8988T (cell line): Measurements from ENCODE around the gene IL18R1.

Source experiments
- DNase-seq: peaks from one replicate; pipeline ENCODE4 v3.0.0; 2011

Gene IL18R1

GRCh38 chr2:102345329-102345920, 10.2 kb upstream of the IL18R1 start:
- DNase-seq: no peak

DNA sequence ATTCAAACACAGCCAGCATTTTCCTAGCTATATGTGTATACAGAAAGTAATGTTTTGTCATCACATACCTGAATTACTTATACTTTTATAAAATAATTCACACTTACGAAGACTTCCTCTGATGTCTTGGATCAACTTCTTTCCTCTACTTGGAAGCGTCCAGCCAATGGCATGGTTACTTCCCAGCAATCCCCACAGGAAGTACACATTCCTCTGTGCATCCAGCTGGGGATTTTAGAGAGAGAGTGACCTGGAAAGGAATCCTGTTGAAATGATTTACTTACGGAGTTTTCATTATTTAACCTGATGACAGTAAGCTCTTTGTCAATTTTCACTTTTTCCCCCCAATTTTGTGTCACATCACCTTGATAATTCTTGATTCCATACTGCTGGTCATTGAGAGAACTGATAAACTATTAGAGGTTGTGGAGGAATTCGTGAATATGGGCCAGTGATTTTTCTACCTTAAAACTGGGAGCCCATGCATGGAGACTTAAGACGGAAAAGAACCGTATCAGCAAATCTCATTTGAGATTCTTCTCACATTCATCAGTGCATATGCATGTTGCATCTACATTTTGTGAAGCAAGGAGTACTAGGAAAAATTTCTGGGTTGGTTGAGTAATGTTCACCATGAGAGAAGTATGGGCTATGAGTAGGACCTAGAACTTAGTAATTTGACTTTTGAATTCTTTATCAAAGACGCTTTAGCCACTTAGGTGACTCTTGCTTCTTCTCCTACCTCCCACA, 9.0 kb upstream of the IL18R1 start:
- DNase-seq: no peak

DNA sequence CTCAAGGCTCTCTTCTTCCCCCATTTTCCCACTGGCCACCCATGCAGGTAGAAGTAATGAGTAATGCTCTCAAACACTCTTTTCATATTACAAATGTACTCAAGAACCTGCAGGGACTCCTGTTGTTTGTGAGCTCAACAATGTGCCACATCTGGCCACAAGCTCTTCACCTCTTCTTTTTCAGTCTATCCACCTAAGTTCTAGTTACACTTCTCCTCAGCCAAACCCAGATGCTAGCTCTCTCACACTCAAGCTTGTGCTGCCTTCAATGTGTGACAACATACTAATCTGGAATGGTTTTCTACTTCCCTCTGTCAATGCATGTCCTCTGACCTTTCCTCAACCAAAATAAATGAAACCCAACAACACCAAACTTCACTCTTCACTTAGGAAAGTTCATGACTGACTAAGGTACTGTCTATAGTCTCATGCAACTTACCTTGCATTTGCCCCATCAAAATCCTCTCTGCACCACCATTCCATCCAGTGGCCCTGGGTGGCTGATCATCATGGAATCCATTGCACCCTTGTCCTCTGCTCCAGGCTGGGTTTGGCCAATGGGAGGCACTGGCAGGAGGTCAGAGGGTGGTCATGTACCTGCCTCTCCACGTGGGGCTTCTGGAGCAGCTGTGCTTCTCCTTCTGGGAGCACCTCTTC, 5.3 kb upstream of the IL18R1 start:
- DNase-seq: no peak

- no peak for DNase-seq
Observed at GRCh38 chr2:102356381-102356712, 751 bp downstream of the IL18R1 start.

DNA sequence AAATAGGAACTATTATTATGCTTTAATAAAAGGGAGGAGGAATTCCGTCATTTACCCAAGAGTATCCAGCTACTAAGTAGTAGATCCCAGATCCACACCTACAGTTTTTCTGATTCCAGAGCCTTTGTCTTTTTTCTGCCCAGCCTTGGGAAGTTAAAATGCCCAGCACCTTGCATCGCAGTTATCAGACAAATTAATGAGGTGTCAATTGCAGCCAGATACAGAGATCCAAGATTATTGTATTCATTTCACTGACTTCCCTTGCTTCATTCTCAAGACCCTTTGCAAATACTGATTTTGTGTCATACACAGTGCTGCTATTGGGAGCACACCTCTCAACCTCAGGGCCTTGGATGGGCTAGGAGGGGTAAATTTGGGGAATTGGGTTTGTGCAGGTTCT, 1.1 kb downstream of the IL18R1 start:
- DNase-seq: no peak

DNA sequence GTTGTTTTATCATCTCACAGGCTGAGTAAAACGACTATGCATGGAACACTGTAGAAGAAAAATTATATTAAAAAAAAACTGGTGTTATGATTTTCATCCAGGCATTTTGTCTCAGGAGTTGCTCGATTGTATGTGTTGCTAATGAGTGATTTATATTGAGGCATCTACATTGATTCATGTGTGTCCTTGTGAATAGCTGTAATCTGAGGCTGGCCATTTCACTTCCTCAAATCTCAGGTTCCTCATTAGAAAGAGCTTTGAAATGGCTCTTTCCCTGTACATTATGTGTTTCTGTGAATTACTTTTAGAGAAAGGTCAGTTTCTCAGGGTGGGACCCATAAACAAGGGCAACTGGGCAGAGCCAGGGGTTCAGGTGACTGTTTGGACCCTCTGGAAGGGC, 2.3 kb downstream of the IL18R1 start:
- no peak for DNase-seq

DNA sequence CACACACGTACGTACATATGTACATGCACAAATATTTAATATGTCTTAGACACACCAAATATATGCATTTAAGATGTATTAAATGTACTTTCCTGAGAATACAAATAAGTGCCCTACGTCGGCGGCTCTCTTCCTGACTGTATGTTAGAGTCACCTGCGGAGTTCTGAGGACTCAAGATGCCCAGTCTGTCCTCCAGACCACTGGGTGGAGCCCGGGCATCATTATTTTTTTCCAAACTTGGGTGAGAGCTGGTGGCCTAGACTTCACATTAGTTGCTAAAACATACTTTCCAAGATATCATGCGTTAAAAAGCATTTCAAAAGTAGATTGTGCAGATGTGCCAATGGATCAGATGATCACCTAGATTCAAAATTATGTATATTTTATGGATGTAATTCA, 2.9 kb downstream of the IL18R1 start:
- DNase-seq: no peak

DNA sequence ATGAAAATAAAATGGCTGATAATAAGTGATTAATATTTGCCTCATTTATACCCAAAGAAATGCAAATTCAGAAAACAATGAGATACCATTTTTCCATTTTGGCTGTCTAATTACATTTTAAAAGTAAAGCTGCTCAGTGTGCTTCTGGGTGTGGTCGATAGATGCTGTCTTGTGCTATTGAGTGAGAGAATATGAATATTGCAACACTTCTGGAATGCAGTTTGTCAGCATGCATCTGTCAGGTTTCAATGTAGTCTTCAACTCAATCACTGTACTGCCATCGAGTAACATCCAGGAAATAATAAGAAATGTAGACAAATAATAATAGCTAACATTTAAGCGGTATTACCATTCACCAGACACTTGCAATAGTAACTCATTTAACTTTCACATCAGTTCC, 3.9 kb downstream of the IL18R1 start:
- no peak for DNase-seq

DNA sequence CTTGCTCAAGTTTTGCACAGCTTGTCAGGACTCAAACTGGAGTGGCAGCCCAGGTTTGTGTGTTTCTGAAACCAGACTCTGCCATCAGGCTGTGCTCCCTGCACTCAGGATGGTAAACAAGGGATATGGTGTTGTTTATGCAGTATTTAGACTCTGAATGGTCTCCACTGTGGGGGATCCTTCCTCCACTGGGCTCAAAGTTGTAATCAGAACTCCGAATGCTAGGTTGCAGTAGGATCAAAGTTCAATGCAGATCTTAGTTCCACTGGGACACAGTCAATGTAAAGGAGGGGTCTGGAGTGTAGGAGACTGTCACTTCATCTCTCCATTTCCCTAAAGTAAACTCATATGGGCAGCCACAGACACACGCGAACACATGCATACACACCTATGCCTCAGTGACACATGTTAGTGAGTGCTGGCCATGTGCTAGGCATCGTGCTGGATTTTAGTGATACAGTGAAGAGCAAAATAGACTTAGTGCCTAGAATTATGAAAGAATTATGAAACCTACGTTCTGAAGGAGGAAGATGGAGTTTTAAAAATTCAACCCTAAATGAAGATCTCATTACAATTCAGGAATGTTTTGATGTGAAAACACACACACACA, 6.1 kb downstream of the IL18R1 start:
- no peak for DNase-seq

GRCh38 chr2:102365763-102366162, 10.2 kb downstream of the IL18R1 start:
- no peak for DNase-seq

DNA sequence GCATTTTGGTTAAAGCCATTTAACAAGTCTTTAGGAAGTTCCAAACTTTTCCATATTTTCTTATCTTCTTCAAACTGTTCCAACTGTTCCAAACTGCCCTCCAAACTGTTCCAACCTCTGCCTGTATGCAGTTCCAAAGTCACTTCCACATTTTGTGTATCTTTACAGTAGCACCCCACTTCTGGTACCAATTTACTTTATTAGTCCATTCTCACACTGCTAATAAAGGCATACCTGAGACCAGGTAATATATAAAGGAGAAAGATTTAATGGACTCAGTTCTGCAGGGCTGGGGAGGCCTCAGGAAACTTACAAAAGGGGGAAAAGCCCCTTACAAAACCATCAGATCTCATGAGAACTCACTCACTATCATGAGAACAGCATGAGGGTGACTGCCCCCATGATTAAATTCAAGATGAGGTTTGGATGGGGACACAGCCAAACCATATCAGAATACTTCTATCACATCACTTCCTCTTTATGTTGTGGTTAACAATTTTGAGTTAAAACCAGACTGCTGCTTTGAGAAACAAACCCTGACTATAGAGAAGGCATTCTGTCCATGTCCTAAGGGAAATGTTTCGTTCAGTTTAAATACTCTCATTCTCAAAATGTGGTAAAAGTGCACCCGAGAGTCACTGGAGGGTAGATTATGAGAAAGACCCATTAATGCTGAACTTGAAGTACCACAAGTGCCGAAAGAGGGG, 11.0 kb downstream of the IL18R1 start:
- DNase-seq: no peak

DNA sequence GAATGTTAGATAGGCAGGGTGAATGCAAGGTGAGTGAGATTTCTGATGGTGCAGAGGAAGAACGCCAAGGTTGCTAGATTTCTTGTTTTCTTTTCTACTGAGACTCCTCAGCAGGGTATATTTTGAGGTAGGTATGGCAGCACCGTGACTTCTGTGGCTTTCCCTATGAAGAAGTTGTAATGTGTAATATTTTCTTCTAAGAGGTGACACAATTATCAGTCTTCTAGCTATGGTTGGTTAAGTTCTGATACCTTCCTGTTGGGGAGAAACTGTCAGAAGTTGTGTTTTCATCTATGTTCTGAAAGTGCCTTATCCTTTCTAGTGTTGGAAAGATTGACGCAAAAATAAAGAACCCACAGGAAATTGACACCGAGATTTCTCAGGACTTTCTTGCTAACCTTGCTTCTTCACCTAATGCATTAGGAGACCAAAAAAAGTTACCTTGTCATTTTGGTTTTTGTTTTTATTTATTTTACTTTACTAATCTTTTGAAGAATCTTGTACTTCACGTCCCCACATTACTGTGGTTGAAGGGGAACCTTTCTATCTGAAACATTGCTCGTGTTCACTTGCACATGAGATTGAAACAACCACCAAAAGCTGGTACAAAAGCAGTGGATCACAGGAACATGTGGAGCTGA, 11.9 kb downstream of the IL18R1 start:
- DNase-seq: no peak

DNA sequence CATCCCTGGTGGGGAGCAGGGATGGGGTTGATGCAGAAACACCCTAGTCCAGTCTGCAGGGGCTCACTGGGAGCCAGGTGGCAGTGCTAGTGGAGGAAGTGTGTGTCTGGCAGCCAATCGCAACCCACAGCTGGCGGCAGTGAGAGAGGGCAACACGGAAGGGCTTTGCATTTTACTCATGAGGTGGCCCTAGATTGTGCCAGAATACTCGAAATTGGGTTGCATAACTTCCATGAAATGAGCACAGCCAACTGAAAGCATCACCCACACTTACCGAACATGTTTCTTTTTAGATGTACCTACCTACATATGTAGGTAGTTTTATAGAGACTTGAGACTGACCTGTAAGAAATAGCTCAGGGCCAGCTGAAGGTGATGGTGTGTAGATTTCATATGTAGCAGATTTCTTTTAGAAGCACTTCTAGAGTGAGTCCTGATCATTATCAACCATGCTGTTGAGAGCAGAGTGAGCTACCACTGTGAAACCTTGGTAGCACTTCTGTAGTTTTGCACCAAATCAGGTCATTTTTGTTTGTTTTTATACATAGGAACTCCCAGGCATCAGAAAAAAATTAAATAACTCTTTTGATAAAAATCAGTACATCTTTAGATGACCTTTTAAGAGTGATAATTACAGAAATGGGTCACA, 13.0 kb downstream of the IL18R1 start:
- DNase-seq: no peak

GRCh38 chr2:102369866-102370265, 14.3 kb downstream of the IL18R1 start:
- no peak for DNase-seq

DNA sequence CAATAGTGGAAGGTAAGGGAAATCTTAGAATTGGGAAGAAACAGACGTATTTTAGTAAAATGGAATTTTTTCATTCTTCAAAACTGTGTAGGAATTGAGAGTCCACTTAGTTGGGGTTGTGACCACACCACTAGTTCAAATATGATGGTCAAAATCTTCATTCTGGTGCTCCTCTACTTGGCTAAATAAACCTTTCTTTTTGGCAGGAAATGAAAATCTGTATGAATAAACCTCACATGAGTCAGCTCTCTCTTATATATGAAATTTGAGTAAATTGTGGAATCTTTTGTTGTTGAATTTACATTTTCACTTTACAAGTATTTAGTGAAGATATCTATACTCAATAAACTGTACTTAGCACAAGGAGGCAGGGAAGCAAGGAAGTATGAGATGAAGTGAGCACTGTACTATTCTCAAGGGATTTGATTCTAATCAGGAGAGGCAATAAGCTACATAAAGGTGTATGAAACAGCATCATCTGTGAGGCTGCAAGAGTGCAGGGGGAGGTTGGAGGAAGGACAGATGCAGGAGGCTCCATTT, 20.5 kb downstream of the IL18R1 start:
- no peak for DNase-seq

GRCh38 chr2:102383722-102384121, 28.1 kb downstream of the IL18R1 start:
- no peak for DNase-seq

- no peak for DNase-seq
Observed at GRCh38 chr2:102385522-102385921, 29.9 kb downstream of the IL18R1 start.

GRCh38 chr2:102386004-102386403, 30.4 kb downstream of the IL18R1 start:
- no peak for DNase-seq

GRCh38 chr2:102386867-102387541, 31.4 kb downstream of the IL18R1 start:
- DNase-seq: no peak

- DNase-seq: no peak
Observed at GRCh38 chr2:102387763-102388546, 32.4 kb downstream of the IL18R1 start.

DNA sequence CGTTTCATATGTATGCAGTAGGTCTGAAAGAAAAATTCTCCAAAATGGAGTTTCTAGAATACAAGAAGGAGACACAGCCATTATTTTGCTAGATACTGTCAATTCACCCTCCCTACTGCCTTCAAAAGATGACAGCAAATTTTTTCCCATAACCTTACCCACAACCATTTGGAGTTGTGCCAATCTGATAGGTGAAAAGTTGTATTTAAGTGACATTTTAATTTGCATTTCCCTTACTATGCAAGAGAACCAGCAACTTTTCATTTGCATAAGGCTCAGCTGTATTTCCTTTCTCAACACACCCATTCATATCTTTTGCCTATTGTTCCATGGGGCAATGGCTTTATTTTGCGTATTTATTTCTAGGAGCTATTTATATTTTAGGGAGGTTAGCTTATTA, 36.0 kb downstream of the IL18R1 start:
- DNase-seq: no peak
